Measurements from ENCODE around the gene TBC1D1. TPM values are rescaled to one million over a fixed set of nuclear protein-coding genes. Genes with fewer than 3 reads are reported as not detected.

The TBC1D1 gene
- total RNA-seq, 1 experiment from 2014 or later = 102 TPM

GRCh38 chr4:37928426-37929416 lies 37.8 kb downstream of the TBC1D1 start:
- Histone ChIP-seq H3K27me3 (ENCODE audit: control insufficient read depth, insufficient read depth, low read length) (no peaks in the 10 kb centered on the region), H3K4me3 (ENCODE audit: insufficient read depth, low read depth, low read length) (no peak overlapping the region), H3K36me3 (replicated peaks; ENCODE audit: control insufficient read depth, insufficient read depth, low read length) (no peaks in the 10 kb centered on the region)
- DNase-seq = no peak

GRCh38 chr4:37934096-37934495 lies 43.2 kb downstream of the TBC1D1 start:
- no peak for DNase-seq
- Histone ChIP-seq H3K36me3 (replicated peaks; ENCODE audit: control insufficient read depth, insufficient read depth, low read length) (no peaks in the 10 kb centered on the region), H3K4me3 (ENCODE audit: insufficient read depth, low read depth, low read length) (no peak overlapping the region), H3K27me3 (ENCODE audit: control insufficient read depth, insufficient read depth, low read length) (no peaks in the 10 kb centered on the region)

GRCh38 chr4:37934609-37935008 lies 43.7 kb downstream of the TBC1D1 start:
- H3K36me3 ChIP-seq (replicated peaks; ENCODE audit: control insufficient read depth, insufficient read depth, low read length) = no peaks in the 10 kb centered on the region
- no peaks in the 10 kb centered on the region for H3K27me3 ChIP-seq (ENCODE audit: control insufficient read depth, insufficient read depth, low read length)
- H3K4me3 ChIP-seq (ENCODE audit: insufficient read depth, low read depth, low read length) = no peak overlapping the region
- DNase-seq = no peak

- no peak overlapping the region for H3K4me3 ChIP-seq (ENCODE audit: insufficient read depth, low read depth, low read length)
- no peaks in the 10 kb centered on the region for H3K36me3 ChIP-seq (replicated peaks; ENCODE audit: control insufficient read depth, insufficient read depth, low read length)
- DNase-seq = no peak
- no peaks in the 10 kb centered on the region for H3K27me3 ChIP-seq (ENCODE audit: control insufficient read depth, insufficient read depth, low read length)
These were observed 44.1 kb downstream of the TBC1D1 start for GRCh38 chr4:37935026-37935425.

GRCh38 chr4:37936889-37937498 lies 46.1 kb downstream of the TBC1D1 start:
- Histone ChIP-seq H3K27me3 (ENCODE audit: control insufficient read depth, insufficient read depth, low read length) (no peaks in the 10 kb centered on the region), H3K36me3 (replicated peaks; ENCODE audit: control insufficient read depth, insufficient read depth, low read length) (no peaks in the 10 kb centered on the region), H3K4me3 (ENCODE audit: insufficient read depth, low read depth, low read length) (no peak overlapping the region)
- DNase-seq = peak; percentile 19

- H3K27me3 ChIP-seq (ENCODE audit: control insufficient read depth, insufficient read depth, low read length) = no peaks in the 10 kb centered on the region
- no peak overlapping the region for H3K4me3 ChIP-seq (ENCODE audit: insufficient read depth, low read depth, low read length)
- no peaks in the 10 kb centered on the region for H3K36me3 ChIP-seq (replicated peaks; ENCODE audit: control insufficient read depth, insufficient read depth, low read length)
- DNase-seq = no peak
These were observed 47.3 kb downstream of the TBC1D1 start for GRCh38 chr4:37938208-37938607.

- Histone ChIP-seq H3K36me3 (replicated peaks; ENCODE audit: control insufficient read depth, insufficient read depth, low read length) (no peaks in the 10 kb centered on the region), H3K4me3 (ENCODE audit: insufficient read depth, low read depth, low read length) (no peak overlapping the region), H3K27me3 (ENCODE audit: control insufficient read depth, insufficient read depth, low read length) (no peaks in the 10 kb centered on the region)
- no peak for DNase-seq
These were observed 55.8 kb downstream of the TBC1D1 start for GRCh38 chr4:37946503-37947179.

- DNase-seq = no peak
These were observed 57.7 kb downstream of the TBC1D1 start for GRCh38 chr4:37948542-37948941.

GRCh38 chr4:37949636-37950426 lies 58.9 kb downstream of the TBC1D1 start:
- H3K36me3 ChIP-seq (replicated peaks; ENCODE audit: control insufficient read depth, insufficient read depth, low read length) = no peaks in the 10 kb centered on the region
- H3K4me3 ChIP-seq (ENCODE audit: insufficient read depth, low read depth, low read length) = no peak overlapping the region
- no peaks in the 10 kb centered on the region for H3K27me3 ChIP-seq (ENCODE audit: control insufficient read depth, insufficient read depth, low read length)
- DNase-seq = no peak

More at GRCh38 chr4:37948542-37948941, 57.7 kb downstream of the TBC1D1 start:
- Histone ChIP-seq H3K4me3 (ENCODE audit: insufficient read depth, low read depth, low read length) (no peak overlapping the region), H3K27me3 (ENCODE audit: control insufficient read depth, insufficient read depth, low read length) (no peaks in the 10 kb centered on the region), H3K36me3 (replicated peaks; ENCODE audit: control insufficient read depth, insufficient read depth, low read length) (no peaks in the 10 kb centered on the region)

GRCh38 chr4:37951461-37952352 lies 60.8 kb downstream of the TBC1D1 start:
- no peak overlapping the region for H3K4me3 ChIP-seq (ENCODE audit: insufficient read depth, low read depth, low read length)
- no peaks in the 10 kb centered on the region for H3K27me3 ChIP-seq (ENCODE audit: control insufficient read depth, insufficient read depth, low read length)
- no peak for DNase-seq
- H3K36me3 ChIP-seq (replicated peaks; ENCODE audit: control insufficient read depth, insufficient read depth, low read length) = no peaks in the 10 kb centered on the region

- Histone ChIP-seq H3K27me3 (ENCODE audit: control insufficient read depth, insufficient read depth, low read length) (no peaks in the 10 kb centered on the region), H3K36me3 (replicated peaks; ENCODE audit: control insufficient read depth, insufficient read depth, low read length) (no peaks in the 10 kb centered on the region), H3K4me3 (ENCODE audit: insufficient read depth, low read depth, low read length) (no peak overlapping the region)
- no peak for DNase-seq
These were observed 62.3 kb downstream of the TBC1D1 start for GRCh38 chr4:37953156-37953555.

- Histone ChIP-seq H3K4me3 (ENCODE audit: insufficient read depth, low read depth, low read length) (no peak overlapping the region), H3K27me3 (ENCODE audit: control insufficient read depth, insufficient read depth, low read length) (no peaks in the 10 kb centered on the region), H3K36me3 (replicated peaks; ENCODE audit: control insufficient read depth, insufficient read depth, low read length) (no peaks in the 10 kb centered on the region)
- DNase-seq = no peak
These were observed 62.9 kb downstream of the TBC1D1 start for GRCh38 chr4:37953620-37954293.

- Histone ChIP-seq H3K4me3 (ENCODE audit: insufficient read depth, low read depth, low read length) (no peak overlapping the region), H3K36me3 (replicated peaks; ENCODE audit: control insufficient read depth, insufficient read depth, low read length) (no peaks in the 10 kb centered on the region), H3K27me3 (ENCODE audit: control insufficient read depth, insufficient read depth, low read length) (no peaks in the 10 kb centered on the region)
- no peak for DNase-seq
These were observed 66.1 kb downstream of the TBC1D1 start for GRCh38 chr4:37956941-37957340.

All from H7 (cell line).